Smooth muscle cell (in vitro differentiated cells): ENCODE data around the gene FBN3. TPM values are rescaled to one million over a fixed set of nuclear protein-coding genes. Genes with fewer than 3 reads are reported as not detected.

ENCODE experiments used
- DNase-seq: peaks from one replicate; lab custom pipeline; 2025; ENCODE audit not compliant: unreplicated experiment; lab: John Stamatoyannopoulos, UW
- H2AFZ ChIP-seq: fragments of 200-600 bp; sonication (generic); 2 replicates; pipeline ENCODE4 v1.6.0; 2016; ENCODE audit warnings: antibody characterized with exemption, low read depth, mild to moderate bottlenecking
- H3F3A ChIP-seq: fragments of 200-600 bp; sonication (generic); 2 replicates; pipeline ENCODE4 v1.6.0; 2017; ENCODE audit warnings: antibody characterized with exemption, low read depth
- H3K27ac ChIP-seq: fragments of 200-600 bp; sonication (generic); 2 replicates; pipeline ENCODE4 v1.5.1; 2016; ENCODE audit warnings: low read depth, mild to moderate bottlenecking
- H3K27me3 ChIP-seq: fragments of 200-600 bp; sonication (generic); 2 replicates; pipeline ENCODE4 v1.6.1; 2016; ENCODE audit warnings: low read depth, mild to moderate bottlenecking
- H3K36me3 ChIP-seq: fragments of 200-600 bp; sonication (generic); 2 replicates; pipeline ENCODE4 v1.5.1; 2016; ENCODE audit warnings: low read depth
- H3K4me1 ChIP-seq: fragments of 200-600 bp; sonication (generic); 2 replicates; pipeline ENCODE4 v1.5.1; 2016; ENCODE audit warnings: low read depth
- H3K4me2 ChIP-seq: fragments of 200-600 bp; sonication (generic); 2 replicates; pipeline ENCODE4 v1.6.0; 2016; ENCODE audit warnings: mild to moderate bottlenecking
- H3K4me3 ChIP-seq: fragments of 200-600 bp; sonication (generic); 2 replicates; pipeline ENCODE4 v1.5.1; 2016; ENCODE audit warnings: mild to moderate bottlenecking
- H3K79me2 ChIP-seq: fragments of 200-600 bp; sonication (generic); 2 replicates; pipeline ENCODE4 v1.6.0; 2016; ENCODE audit warnings: low read depth, mild to moderate bottlenecking
- H3K9ac ChIP-seq: fragments of 200-600 bp; sonication (generic); 2 replicates; pipeline ENCODE4 v1.6.0; 2016; ENCODE audit warnings: low read depth
- H3K9me3 ChIP-seq: fragments of 200-600 bp; sonication (generic); replicated peaks from 2 replicates; pipeline ENCODE4 v1.5.1; 2016; ENCODE audit warnings: low read depth
- H4K20me1 ChIP-seq: fragments of 200-600 bp; sonication (generic); 2 replicates; pipeline ENCODE4 v1.6.0; 2016; ENCODE audit warnings: low read depth
- CTCF ChIP-seq: fragments of 200-600 bp; sonication (generic); IDR thresholded peaks from 2 replicates; pipeline ENCODE4 v1.5.1; 2017; ENCODE audit warnings: borderline replicate concordance, mild to moderate bottlenecking, antibody characterized with exemption; ENCODE audit not compliant: insufficient read depth, poor library complexity, severe bottlenecking
- WGBS: methylation state at CpG from one replicate; pipeline ENCODE4 v1.1.7; 2016; ENCODE audit warnings: low lambda C conversion rate; 5-methylcytosine and 5-hydroxymethylcytosine counted together
- polyA plus RNA-seq: library from polyadenylated mRNA; unstranded; fragments of >200 nt; fragmentation: Nextera tagmentation; extraction: Ambion mirVana; gene quantifications from 2 replicates; pipeline ENCODE4 v1.2.1, GENCODE V29; 2016
- total RNA-seq: library from RNA; depleted of rRNA; stranded (reverse); fragments of >200 nt; gene quantifications from 2 replicates; pipeline ENCODE4 v1.2.3, GENCODE V29; 2014

Gene FBN3
- total and polyA plus RNA-seq, 2 experiments from 2014 or later, result not detected

- no peak for TF ChIP-seq CTCF
- Histone ChIP-seq H3K9ac (no peak overlapping the region), H3K9me3 (no peaks in the 10 kb centered on the region), H4K20me1 (no peaks in the 10 kb centered on the region), H3F3A (no peaks in the 10 kb centered on the region), H3K79me2 (no peaks in the 10 kb centered on the region), H3K4me1 (no peaks in the 10 kb centered on the region), H2AFZ (no peak overlapping the region), H3K27me3 (peaks cover under 1% of the 10 kb centered on the region), H3K4me2 (no peak overlapping the region), H3K4me3 (no peak overlapping the region), H3K36me3 (no peaks in the 10 kb centered on the region), H3K27ac (no peak overlapping the region)
- 90% methylated on average over 10 of the region's 10 CpGs for WGBS
- DNase-seq, result no peak
Observed at GRCh38 chr19:8143041-8143440, 6.4 kb downstream of the FBN3 start.

GRCh38 chr19:8142513-8142900 is 6.9 kb downstream of the FBN3 start:
- no peak for DNase-seq
- no peaks in the 10 kb centered on the region for H3K4me1 ChIP-seq
- no peak for TF ChIP-seq CTCF
- H2AFZ ChIP-seq, result no peak overlapping the region
- H3K27ac ChIP-seq, result no peak overlapping the region
- no peak overlapping the region for H3K4me2 ChIP-seq
- no peak overlapping the region for H3K4me3 ChIP-seq
- H3K79me2 ChIP-seq, result no peaks in the 10 kb centered on the region
- H4K20me1 ChIP-seq, result no peaks in the 10 kb centered on the region
- H3K9me3 ChIP-seq, result no peaks in the 10 kb centered on the region
- WGBS, result 78% methylated on average over 6 of the region's 6 CpGs
- no peak overlapping the region for H3K9ac ChIP-seq
- H3K36me3 ChIP-seq, result no peaks in the 10 kb centered on the region
- H3F3A ChIP-seq, result no peaks in the 10 kb centered on the region
- no peaks in the 10 kb centered on the region for H3K27me3 ChIP-seq

- Histone ChIP-seq H3K36me3 (no peaks in the 10 kb centered on the region), H3F3A (no peaks in the 10 kb centered on the region), H3K9ac (no peak overlapping the region), H4K20me1 (no peaks in the 10 kb centered on the region), H3K4me2 (no peak overlapping the region), H2AFZ (no peak overlapping the region), H3K4me1 (no peaks in the 10 kb centered on the region), H3K27me3 (no peaks in the 10 kb centered on the region), H3K79me2 (no peaks in the 10 kb centered on the region), H3K9me3 (no peaks in the 10 kb centered on the region), H3K4me3 (no peak overlapping the region), H3K27ac (no peak overlapping the region)
- DNase-seq, result no peak
- no peak for TF ChIP-seq CTCF
- 96% methylated on average over 20 of the region's 21 CpGs for WGBS
Observed at GRCh38 chr19:8141726-8142512, 7.5 kb downstream of the FBN3 start.

- no peak overlapping the region for H2AFZ ChIP-seq
- no peaks in the 10 kb centered on the region for H3K79me2 ChIP-seq
- no peaks in the 10 kb centered on the region for H3K9me3 ChIP-seq
- no peaks in the 10 kb centered on the region for H3K36me3 ChIP-seq
- no peak for DNase-seq
- no peaks in the 10 kb centered on the region for H4K20me1 ChIP-seq
- H3K4me2 ChIP-seq, result no peak overlapping the region
- TF ChIP-seq CTCF, result no peak
- H3F3A ChIP-seq, result no peaks in the 10 kb centered on the region
- WGBS, result 94% methylated on average over 17 of the region's 17 CpGs
- H3K9ac ChIP-seq, result no peak overlapping the region
- H3K27ac ChIP-seq, result no peak overlapping the region
- H3K4me3 ChIP-seq, result no peak overlapping the region
- no peaks in the 10 kb centered on the region for H3K4me1 ChIP-seq
- H3K27me3 ChIP-seq, result no peaks in the 10 kb centered on the region
Observed at GRCh38 chr19:8138201-8138600, 11.2 kb downstream of the FBN3 start.
